ENCODE data around the gene CEL.
"Not testable (repeated sequence)": the region's sequence is repeated elsewhere in the genome, so short reads cannot be mapped to it uniquely, and the experiment has no call there.

DNA sequence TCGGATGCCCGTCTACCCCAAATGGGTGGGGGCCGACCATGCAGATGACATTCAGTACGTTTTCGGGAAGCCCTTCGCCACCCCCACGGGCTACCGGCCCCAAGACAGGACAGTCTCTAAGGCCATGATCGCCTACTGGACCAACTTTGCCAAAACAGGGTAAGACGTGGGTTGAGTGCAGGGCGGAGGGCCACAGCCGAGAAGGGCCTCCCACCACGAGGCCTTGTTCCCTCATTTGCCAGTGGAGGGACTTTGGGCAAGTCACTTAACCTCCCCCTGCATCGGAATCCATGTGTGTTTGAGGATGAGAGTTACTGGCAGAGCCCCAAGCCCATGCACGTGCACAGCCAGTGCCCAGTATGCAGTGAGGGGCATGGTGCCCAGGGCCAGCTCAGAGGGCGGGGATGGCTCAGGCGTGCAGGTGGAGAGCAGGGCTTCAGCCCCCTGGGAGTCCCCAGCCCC is 8.8 kb downstream of the CEL start:
- TF ChIP-seq, protein P1, sequence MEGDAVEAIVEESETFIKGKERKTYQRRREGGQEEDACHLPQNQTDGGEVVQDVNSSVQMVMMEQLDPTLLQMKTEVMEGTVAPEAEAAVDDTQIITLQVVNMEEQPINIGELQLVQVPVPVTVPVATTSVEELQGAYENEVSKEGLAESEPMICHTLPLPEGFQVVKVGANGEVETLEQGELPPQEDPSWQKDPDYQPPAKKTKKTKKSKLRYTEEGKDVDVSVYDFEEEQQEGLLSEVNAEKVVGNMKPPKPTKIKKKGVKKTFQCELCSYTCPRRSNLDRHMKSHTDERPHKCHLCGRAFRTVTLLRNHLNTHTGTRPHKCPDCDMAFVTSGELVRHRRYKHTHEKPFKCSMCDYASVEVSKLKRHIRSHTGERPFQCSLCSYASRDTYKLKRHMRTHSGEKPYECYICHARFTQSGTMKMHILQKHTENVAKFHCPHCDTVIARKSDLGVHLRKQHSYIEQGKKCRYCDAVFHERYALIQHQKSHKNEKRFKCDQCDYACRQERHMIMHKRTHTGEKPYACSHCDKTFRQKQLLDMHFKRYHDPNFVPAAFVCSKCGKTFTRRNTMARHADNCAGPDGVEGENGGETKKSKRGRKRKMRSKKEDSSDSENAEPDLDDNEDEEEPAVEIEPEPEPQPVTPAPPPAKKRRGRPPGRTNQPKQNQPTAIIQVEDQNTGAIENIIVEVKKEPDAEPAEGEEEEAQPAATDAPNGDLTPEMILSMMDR (IDR thresholded peaks at IDR 0.05; ENCODE audit: insufficient read depth, low read length) = not testable (repeated sequence)
- TF ChIP-seq, protein P2, sequence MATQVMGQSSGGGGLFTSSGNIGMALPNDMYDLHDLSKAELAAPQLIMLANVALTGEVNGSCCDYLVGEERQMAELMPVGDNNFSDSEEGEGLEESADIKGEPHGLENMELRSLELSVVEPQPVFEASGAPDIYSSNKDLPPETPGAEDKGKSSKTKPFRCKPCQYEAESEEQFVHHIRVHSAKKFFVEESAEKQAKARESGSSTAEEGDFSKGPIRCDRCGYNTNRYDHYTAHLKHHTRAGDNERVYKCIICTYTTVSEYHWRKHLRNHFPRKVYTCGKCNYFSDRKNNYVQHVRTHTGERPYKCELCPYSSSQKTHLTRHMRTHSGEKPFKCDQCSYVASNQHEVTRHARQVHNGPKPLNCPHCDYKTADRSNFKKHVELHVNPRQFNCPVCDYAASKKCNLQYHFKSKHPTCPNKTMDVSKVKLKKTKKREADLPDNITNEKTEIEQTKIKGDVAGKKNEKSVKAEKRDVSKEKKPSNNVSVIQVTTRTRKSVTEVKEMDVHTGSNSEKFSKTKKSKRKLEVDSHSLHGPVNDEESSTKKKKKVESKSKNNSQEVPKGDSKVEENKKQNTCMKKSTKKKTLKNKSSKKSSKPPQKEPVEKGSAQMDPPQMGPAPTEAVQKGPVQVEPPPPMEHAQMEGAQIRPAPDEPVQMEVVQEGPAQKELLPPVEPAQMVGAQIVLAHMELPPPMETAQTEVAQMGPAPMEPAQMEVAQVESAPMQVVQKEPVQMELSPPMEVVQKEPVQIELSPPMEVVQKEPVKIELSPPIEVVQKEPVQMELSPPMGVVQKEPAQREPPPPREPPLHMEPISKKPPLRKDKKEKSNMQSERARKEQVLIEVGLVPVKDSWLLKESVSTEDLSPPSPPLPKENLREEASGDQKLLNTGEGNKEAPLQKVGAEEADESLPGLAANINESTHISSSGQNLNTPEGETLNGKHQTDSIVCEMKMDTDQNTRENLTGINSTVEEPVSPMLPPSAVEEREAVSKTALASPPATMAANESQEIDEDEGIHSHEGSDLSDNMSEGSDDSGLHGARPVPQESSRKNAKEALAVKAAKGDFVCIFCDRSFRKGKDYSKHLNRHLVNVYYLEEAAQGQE (IDR thresholded peaks at IDR 0.05; ENCODE audit: insufficient replicate concordance, low read depth) = not testable (repeated sequence)
- TF ChIP-seq POLR2AphosphoS5 (IDR thresholded peaks at IDR 0.05; ENCODE audit: low read depth); GABPA (IDR thresholded peaks at IDR 0.05; ENCODE audit: low read depth); SPI1 (IDR thresholded peaks at IDR 0.05; ENCODE audit: borderline replicate concordance, low read depth): not testable (repeated sequence)

All from HL-60 (cell line).